ENCODE data around the gene CPNE6. TPM values are rescaled to one million over a fixed set of nuclear protein-coding genes. Genes with fewer than 3 reads are reported as not detected.
A peak's percentile ranks its signal among the peaks of the same experiment; 100 is the strongest.

Gene CPNE6
- total RNA-seq, 2 donors from 2014 or later: 1.3 to 2.4 TPM

- ATAC-seq (ENCODE audit: insufficient number of reproducible peaks, low FRiP score, low read depth) (peak; percentile 34), DNase-seq (ENCODE audit: low spot score) (peak; percentile 82)
- peaks cover 1% of the 10 kb centered on the region for H3K36me3 ChIP-seq
- no peak for TF ChIP-seq CTCF (IDR thresholded peaks at IDR 0.05)
- no peaks in the 10 kb centered on the region for H3K27me3 ChIP-seq (replicated peaks; ENCODE audit: insufficient read depth)
- peak overlapping the region; percentile 92 for H3K4me3 ChIP-seq
- peak overlapping the region; percentile 97 to 98 for H3K27ac ChIP-seq
- peaks cover 7 to 18% of the 10 kb centered on the region in 2 donors for H3K4me1 ChIP-seq (ENCODE audit: control insufficient read depth in 1 of 2, low read depth in 2 of 2)
- H3K9me3 ChIP-seq: no peaks in the 10 kb centered on the region
Measured at GRCh38 chr14:24113801-24114531, 42.6 kb downstream of the CPNE6 start.

GRCh38 chr14:24114532-24115421 lies 43.4 kb downstream of the CPNE6 start, which contains the start of the genes DCAF11 and NRL:
Gene DCAF11, plus strand, starts transcription at chr14:24114777. Its CDS starts 818 bp downstream, at chr14:24115595.
Gene NRL, minus strand, starts transcription at chr14:24114949. Its CDS starts 32,101 bp downstream, at chr14:24082848.
- ATAC-seq (ENCODE audit: insufficient number of reproducible peaks, low FRiP score, low read depth) (peak; percentile 97), DNase-seq (ENCODE audit: low spot score) (peak; percentile 97)
- H3K4me1 ChIP-seq (ENCODE audit: control insufficient read depth in 1 of 2, low read depth in 2 of 2): peaks cover 7 to 18% of the 10 kb centered on the region in 2 donors
- H3K9me3 ChIP-seq: no peaks in the 10 kb centered on the region
- peak within 1 kb of the TSS; percentile 98 for H3K27ac ChIP-seq
- no peak for TF ChIP-seq CTCF (IDR thresholded peaks at IDR 0.05)
- no peaks in the 10 kb centered on the region for H3K27me3 ChIP-seq (replicated peaks; ENCODE audit: insufficient read depth)
- peaks cover 10% of the 10 kb centered on the region for H3K36me3 ChIP-seq
- H3K4me3 ChIP-seq: peak within 1 kb of the TSS; percentile 92

GRCh38 chr14:24115422-24116127 lies 44.2 kb downstream of the CPNE6 start:
- H3K27ac ChIP-seq: peak overlapping the region; percentile 98
- no peaks in the 10 kb centered on the region for H3K9me3 ChIP-seq
- H3K4me1 ChIP-seq (ENCODE audit: control insufficient read depth in 1 of 2, low read depth in 2 of 2): peaks cover 7 to 18% of the 10 kb centered on the region in 2 donors
- ATAC-seq (ENCODE audit: insufficient number of reproducible peaks, low FRiP score, low read depth): no peak
- peak overlapping the region; percentile 92 for H3K4me3 ChIP-seq
- DNase-seq (ENCODE audit: low spot score): no peak
- peaks cover 13% of the 10 kb centered on the region for H3K36me3 ChIP-seq
- no peaks in the 10 kb centered on the region for H3K27me3 ChIP-seq (replicated peaks; ENCODE audit: insufficient read depth)
- no peak for TF ChIP-seq CTCF (IDR thresholded peaks at IDR 0.05)

- H3K4me3 ChIP-seq: peak overlapping the region; percentile 92
- peaks cover 7 to 18% of the 10 kb centered on the region in 2 donors for H3K4me1 ChIP-seq (ENCODE audit: control insufficient read depth in 1 of 2, low read depth in 2 of 2)
- no peaks in the 10 kb centered on the region for H3K27me3 ChIP-seq (replicated peaks; ENCODE audit: insufficient read depth)
- TF ChIP-seq CTCF (IDR thresholded peaks at IDR 0.05): no peak
- DNase-seq (ENCODE audit: low spot score): no peak
- no peaks in the 10 kb centered on the region for H3K9me3 ChIP-seq
- no peak overlapping the region for H3K27ac ChIP-seq
- no peak for ATAC-seq (ENCODE audit: insufficient number of reproducible peaks, low FRiP score, low read depth)
- H3K36me3 ChIP-seq: peaks cover 19% of the 10 kb centered on the region
Measured at GRCh38 chr14:24116128-24116814, 44.9 kb downstream of the CPNE6 start.
